HG03066 (cell line): Measurements from ENCODE around the gene OXNAD1.

ENCODE experiments used
- ATAC-seq: cut with Tn5 transposase; IDR thresholded peaks from one replicate; pipeline ENCODE4 v1.9.1; 2021; ENCODE audit warnings: low read depth; ENCODE audit not compliant: unreplicated experiment

OXNAD1 gene

DNA sequence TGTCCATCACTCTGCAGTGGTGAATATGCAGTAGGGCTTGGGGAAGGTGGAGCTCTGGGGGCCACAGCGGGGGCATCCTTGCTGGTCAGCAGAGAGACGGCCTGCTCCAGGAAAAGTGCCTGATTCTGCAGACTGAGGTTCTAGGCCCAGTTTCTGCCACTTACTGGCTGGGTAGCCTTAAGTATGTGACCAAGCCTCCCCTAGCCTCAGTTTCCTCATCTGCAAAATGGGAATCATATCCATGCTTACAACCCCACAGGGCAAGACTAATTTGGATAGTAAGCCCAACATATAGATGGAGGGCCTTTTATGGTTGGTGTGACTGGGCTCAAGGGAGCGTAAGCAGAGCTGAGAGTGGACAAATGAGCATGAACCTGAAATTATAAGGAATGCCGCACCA lies 60.8 kb downstream of the OXNAD1 start:
- no peak for ATAC-seq

DNA sequence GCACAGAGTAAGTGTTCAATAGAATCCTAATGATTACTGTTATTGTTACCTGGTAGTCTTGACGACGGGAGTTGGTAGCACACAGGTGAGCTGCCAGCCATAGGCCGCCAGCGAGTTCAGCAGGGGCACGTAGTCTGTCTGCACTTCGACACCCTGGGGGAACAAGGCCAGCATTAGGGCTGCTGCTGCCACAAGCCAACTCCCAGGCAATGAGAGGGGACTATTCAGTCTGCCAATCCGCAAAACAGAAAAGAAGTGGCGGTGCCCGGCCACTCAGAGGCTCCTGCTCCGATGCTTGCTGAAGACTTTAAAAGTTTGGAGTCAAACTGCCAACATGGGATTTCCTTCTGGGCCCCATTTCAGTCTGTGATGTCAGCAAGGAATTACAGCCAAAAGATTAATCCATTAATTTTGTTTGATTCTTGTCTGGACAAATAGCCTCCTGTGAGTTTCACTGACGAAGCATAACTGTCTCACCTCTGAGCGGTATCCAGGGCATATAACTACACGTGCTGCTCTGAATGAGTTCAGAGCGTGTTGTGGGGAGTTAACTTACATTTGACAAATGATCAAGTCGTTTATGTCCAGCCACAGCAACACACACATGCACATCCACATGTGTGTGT lies 61.8 kb downstream of the OXNAD1 start:
- no peak for ATAC-seq

DNA sequence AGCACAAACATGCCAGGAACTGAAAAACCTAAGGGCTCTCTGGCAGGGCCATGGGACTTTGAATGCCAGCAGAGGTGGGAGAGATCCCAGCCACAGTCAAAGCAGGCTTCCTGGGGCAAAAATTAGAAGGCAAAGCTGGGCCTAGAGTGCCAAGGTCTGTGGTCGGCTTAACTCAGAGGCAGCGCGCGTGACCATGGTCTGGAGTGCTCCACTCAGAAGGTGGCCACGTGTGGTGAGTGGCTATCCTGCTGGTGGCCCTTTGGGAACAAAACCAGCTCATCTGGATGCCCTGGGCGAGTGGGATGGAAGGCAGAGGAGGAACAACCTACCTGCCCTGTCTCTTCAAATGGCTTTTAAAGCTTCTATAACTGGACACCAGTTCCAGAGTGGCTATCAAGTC lies 63.1 kb downstream of the OXNAD1 start:
- no peak for ATAC-seq

DNA sequence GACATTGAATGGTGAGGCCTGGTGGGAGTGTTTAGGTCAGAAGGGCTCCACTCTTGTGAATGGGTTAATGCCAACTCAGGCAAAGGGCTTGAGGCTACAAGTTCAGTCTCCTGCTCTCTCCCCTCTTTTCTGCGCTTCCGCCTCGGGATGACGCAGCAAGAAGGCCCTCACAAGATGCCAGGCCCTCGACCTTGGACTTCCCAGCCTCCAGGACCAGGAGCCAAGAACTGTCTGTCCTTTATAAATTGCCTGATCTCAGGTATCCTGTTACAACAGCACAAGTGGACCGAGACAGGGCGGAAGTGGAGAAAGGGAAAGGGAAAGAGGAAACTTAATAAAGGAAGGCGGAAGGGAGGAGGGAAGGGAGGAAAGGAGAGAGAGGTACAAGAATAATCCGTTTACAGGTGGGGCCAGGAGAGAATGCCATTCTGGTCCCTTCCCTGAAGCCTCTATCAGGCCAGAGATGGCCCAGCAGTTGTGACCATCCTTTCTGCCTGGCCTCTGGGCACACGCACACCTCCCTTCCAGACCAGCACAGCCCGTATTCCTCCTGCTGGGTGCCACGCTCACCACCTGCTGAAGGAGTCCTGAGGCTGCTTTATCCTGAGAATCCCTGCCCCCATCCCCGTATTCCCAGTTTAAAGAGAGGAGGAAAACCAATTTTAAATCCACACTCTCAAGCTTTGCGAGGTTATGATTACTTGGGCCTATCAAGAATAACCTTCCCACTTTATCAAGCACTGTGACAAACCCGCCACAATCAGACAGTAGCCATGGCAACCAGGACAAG lies 64.2 kb downstream of the OXNAD1 start:
- ATAC-seq: no peak

DNA sequence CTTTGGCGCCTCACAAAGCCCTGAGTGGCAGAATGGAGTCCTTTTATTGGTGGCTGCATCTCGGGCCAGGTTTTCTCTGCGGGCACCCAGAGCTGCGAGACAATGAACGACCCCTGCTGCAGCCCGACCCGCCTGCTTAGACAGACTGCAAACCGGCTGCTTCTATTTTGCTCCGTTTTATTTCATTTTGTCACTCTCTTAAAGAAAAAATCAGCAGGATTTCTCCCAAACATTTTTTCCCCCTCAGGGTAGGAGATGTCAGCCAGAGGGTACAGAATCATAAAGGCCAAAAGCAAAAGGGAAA lies 64.8 kb downstream of the OXNAD1 start:
- no peak for ATAC-seq

DNA sequence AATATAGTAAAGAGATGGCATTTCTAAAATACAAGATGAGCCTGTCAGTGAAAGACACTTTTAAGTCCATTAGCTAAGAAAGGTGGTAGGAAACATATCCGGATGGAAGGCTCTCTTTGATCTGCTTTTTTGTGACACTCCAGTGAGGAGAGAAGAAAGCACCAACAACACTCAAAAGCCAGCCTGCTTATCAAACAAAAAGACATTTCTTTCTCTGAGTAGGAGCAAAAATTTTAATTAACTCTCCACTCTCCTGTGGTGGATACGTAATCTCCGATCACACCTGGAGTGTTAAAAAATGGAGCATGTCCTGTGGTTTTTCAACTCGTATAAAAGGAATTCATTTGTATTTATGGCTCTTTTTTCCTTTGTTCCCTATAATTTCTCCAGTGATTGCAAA lies 65.3 kb downstream of the OXNAD1 start:
- ATAC-seq: no peak

DNA sequence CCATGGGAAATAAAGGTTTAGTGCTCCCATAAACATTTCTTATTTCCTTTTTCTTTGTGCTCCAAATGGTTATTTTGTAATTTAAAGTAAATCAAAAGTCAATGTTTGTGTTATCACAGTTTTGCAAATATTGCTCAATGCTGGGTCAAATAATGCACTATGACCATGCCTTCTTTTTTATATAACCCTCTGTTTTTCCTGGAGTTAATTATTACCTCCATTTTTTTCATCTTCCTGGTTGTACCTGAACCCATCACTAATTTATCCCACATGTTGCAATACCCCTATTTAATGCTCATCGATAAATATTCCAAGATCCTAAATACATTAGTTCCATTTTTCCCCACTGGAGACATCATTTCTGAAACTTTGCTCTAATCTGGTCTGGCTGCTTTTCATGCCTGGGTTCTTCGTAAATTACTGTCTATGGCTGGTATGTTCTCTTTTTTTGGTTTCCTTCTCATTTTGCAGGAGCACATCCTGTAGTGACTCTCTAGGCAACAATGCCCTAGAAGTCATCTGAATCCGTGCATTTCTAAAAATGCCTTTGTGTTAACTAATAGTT lies 66.4 kb downstream of the OXNAD1 start:
- no peak for ATAC-seq

DNA sequence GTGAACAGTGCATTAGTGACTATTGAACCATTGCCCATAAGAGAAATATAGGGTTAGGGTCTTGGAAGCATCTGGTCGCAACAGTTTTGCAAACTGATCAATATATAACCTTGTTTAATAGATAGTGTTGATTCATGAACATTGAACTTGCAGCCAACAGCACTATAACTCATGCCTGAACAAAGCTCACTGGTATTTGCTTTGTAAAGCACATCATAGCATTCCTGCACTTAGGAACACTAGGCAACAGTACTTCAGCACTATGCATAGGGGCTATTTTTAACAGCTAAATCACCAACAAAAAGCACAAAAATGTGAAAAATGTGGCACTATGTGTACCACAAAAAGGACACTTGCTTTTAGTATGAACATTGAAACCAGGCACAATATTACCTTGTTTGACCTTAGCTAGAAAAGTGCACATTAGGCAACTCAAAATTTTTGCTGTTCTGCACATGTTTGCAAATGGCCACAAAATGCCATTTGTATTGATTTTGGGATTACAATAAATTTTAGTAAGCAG lies 68.0 kb downstream of the OXNAD1 start:
- no peak for ATAC-seq

DNA sequence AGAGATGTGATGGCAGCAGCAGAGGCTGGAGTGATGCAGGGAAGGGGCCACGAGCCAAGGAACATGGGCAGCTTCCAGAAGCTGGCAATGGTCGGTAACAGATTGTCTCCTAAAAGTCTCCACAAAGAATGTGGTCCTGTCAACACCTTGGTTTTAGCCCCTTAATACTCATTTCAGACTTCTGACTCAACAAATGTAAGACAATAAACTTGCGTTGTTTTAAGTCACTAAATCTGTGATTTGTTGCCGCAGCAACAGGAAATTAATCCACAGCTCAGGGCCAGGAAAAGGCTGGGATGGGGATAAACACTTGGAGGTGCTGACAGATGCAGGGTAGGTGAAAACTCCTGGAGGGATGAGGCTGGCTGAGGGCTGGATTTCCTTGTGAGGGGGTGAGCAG lies 69.9 kb downstream of the OXNAD1 start:
- ATAC-seq: no peak

DNA sequence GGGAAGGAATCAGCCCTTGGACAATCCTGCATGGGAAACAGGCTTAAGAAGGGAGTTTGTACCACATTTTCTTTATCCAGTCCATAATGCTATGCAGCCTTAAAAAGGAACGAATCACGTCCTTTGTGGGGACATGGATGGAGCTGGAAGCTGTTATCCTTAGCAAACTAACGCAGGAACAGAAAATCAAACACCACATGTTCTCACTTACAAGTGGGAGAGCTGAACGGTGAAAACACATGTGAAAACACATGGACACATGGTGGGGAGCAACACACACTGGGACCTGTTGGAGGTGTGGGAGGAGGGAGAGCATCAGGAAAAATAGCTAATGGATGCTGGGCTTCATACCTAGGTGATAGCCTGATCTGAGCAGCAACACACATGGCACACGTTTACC lies 70.3 kb downstream of the OXNAD1 start:
- no peak for ATAC-seq

DNA sequence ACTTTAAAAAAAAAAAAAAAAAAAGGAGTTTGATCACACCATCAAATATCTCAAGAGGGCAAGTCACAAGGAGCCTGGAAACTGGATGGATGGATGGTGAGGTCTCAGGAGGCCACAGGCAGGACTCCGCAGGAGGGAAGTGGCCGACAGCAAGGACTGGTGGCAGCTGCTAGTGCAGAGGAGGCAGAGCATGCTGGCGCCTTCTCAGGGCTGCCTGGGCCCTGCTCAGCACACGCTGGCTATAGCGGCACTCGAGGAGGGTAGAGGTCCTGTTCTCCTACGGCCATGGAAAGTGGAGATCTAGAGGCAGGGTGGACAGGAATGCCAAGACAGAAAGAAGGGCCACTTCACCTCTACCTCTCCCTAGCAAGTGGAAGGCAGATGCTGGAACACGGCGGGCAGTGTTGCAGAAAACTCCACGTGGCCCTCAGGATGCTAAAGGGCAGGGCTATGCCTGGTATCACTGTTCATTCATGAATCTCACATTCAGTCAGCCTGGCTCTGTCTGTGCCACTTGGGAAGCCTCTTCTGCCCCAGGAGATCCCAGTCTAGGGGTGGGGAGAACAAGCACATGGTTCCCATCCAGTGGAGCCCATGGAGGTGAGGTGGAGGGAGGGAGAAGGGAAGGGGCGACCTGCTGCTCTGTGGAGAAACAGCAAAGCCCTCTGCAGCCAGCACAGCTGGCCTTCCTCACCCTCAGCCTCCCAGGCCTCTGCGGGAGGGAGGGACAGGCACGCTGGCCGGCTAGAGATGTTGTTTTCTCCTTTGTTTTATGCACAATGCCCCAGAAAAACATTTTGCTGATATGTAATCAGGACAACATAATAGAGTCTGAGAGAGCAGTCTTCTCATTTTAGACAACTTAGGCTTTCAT lies 71.0 kb downstream of the OXNAD1 start:
- no peak for ATAC-seq

DNA sequence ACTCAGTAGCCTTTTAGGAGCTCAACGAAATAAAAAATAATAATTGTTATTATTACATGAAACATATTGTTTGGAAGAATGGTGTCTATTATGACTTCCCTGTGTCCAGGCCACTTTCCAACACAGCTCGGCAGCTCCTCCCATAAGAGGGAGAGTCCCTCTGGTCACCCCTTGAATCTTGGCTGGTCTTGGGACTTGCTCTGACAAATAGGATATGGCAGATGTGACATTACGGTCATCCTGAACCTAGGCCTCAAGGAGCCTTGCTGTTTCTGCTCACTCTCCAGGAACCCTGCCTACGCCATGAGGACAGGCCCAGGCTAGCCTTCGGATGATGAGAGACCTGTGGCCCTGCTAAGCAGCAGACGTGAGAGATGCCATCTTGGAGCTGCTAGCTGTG lies 71.8 kb downstream of the OXNAD1 start:
- no peak for ATAC-seq

DNA sequence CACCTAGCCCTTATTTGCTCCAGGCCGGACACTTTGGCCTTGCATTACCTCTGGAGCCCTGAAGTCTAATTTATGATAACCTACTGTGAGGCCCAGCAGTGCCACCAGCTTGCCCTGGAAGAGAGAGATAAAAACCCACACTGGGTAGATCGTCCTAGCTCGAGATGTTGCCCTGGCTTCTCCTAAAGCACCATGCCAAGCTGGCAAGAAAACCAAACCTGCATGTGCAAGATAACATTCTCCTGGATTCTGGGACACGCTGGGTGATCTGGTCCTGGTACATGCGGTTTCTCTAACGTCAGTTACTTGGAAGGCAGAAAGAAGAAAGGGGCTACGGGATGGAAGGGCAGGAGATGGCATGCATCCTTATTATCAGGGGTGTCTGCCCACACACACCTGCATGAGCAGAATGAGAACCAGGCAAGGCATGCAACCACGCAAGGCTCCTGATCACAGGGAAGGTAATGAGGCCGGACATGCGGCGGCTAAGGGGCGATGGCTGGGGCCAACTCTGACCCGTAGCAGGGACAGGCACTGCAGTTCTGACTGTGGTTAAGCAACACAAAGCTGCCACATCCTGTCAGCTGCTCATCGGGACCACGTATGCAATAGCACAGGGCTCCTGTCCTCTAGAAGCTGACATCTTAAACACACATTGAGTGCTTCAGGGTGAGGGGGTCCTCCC lies 73.0 kb downstream of the OXNAD1 start:
- ATAC-seq: peak; percentile 83

DNA sequence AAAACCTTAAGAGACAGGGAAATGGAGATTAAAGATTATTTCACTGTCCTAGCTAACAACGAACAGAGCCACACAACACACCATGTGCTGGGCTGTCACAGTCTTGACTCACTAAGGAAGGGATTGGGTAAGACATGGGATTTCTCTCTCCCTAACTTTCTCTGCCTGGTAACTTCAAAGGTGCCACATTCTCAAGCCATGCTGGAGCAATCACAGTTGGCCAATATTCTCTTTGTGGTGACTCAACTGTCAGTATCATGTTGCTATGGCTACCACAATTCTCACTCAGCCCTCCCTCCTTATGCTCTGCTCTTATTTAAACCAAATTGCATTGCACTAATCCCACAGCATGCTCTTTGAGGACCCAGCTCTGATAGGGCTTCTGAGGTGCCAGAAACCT lies 74.0 kb downstream of the OXNAD1 start:
- no peak for ATAC-seq

DNA sequence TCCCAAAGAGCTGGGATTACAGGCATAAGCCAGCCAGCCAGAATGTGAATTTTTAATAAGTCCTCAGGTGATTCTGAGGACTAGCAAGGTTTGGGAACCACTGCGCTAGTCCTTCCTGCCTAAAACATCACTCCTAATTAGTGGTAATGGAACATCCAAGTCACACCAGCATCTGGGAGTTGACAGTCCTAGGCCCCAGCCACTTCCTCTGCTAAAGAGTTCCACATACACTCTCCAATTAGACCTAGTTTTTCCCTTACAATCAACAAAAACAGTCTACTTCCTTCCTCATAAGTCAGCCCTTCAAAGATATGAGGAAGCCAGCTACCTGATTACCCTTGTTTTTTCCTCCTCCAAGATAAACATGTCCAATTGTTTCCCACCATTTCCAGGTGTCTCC lies 78.1 kb downstream of the OXNAD1 start:
- ATAC-seq: no peak

DNA sequence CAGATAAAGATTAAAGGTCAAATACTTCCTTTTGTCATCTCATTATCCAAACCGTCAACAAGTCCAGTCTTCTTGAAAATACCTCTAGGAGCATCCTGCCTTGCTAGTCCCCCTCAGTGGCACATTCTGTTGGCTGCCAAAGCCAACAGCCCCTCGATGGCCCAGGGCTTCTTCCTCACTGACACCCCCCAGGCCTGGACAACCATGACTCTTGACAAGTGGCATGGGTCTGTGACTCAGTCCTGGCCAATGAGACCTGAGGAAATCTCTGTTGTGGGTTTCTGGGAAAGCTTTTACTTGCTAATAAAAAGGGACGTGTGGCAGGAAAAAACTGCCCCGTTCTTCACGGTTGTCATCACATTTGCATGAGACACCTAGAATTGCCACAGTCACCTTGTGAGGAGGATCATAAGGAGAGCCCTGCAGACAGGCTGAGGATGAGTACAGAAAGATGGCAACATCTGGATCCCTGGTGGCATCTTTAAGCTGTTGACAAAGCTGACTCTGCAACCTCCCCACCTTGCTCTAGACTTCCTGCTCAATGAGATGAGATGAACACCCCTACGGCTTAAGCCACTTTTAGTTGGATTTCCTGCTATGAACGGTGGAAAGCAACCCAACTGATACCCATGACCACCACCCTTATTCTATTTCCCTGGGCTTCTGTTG lies 81.5 kb downstream of the OXNAD1 start:
- no peak for ATAC-seq

DNA sequence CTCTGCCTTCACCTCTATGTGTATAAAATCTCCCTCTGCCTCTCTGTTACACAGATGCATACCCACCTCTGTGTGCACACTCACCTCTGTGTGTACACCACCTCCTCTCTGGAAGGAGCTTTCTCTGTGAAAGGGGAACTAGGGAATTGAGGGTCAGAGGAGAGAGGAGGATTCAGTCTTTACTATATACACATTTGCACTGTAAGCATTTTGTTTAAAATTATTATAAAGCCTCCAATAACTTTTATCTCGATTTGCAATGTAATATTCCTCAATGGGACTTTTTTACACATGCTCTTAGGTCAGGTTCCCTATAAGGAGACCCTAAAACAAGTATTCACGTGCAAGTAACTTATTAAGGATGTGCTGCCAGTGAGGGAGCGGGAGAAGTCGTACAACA lies 82.5 kb downstream of the OXNAD1 start:
- ATAC-seq: no peak

DNA sequence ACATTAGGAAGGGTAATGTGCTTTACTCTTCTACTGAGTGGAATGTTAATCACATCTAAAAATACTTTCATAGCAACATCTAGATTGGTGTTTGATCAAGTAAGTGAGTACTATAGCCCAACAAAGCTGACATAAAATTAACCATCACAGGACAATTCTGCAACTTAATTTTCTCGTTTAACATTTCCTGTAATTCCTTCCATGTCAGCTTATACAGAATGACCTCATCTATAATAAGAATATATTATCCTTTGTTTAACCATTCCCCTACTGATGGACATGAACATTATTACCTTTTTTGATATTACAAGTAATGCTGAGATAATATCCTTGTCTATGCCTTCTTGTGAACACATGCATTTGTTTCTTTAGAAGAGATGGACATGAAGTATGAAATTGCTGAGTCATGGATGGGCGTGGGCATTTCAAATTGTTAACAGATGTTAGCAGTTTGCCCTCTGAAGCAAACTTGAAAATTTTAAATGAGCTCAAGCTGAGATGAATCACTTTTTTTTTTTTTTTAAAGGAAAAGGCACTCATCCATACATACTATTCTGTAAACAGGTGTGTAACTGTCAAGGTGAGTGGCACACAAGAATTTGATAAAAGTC lies 85.1 kb downstream of the OXNAD1 start:
- ATAC-seq: no peak

DNA sequence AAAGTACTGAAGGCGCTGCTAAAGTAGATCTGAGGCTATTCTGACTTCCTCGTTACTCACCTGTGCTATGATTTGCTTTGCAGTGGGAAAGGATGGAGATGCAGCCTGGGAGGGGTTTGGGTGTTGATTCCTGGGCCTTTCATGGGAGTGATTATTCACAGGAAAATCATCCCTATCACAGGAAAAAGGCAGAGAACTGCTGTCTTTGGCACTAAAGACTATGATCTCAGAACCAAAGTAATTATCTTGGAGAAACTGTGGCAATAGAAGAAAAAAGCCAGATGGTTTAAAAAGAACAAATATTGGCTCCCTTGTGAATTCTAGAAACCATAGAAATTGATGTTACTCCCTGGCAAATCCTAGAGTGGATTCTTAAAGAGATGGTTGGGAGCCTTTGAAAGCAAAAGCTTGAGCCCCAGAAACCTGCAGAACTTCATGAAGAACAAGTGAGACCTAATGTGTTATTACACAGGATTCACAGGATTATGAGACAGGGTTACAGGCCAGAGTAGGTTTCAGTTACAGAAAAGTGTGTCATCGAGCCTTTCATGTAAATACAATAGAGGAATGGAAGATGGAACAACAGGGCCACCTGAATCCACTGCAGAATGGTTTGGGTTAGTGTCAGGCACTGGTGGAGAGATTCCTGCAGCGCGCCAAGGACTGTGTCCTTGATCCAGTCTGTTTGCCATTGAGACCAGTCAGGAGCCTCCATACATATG lies 85.7 kb downstream of the OXNAD1 start:
- no peak for ATAC-seq
